ENCODE data around the gene C16orf74. TPM values are rescaled to one million over a fixed set of nuclear protein-coding genes. Genes with fewer than 3 reads are reported as not detected.

The C16orf74 gene
- polyA plus RNA-seq, 3 donors, result 2.3 to 4.5 (median 4.0) TPM

GRCh38 chr16:85685251-85685650 is 65.6 kb downstream of the C16orf74 start:
- DNase-seq (ENCODE audit: extremely low read depth in 1 of 11, low read depth in 9 of 11, low spot score in 4 of 11), result no peak

DNA sequence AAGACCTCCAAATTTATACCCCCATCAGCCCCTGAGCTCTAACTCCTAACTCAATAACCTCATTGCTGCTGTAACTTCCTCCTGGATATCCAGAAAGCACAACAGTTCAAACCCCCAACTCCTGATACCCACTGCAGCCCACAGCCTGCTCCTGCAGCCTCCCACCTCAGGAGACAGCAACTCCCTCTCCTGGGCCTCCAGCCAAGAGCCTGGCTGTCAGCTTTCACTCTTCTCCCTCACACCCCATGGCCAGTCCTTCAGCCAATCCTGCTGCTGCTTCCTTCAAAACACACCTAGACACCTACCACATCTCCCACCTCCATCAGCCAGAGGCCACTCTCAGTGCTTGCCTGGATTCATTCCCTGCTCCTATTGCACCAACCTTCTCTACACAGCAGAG is 67.5 kb downstream of the C16orf74 start:
- no peak for DNase-seq (ENCODE audit: extremely low read depth in 1 of 11, low read depth in 9 of 11, low spot score in 4 of 11)

GRCh38 chr16:85682516-85682915 is 68.4 kb downstream of the C16orf74 start:
- no peak for DNase-seq (ENCODE audit: extremely low read depth in 1 of 11, low read depth in 9 of 11, low spot score in 4 of 11)

DNA sequence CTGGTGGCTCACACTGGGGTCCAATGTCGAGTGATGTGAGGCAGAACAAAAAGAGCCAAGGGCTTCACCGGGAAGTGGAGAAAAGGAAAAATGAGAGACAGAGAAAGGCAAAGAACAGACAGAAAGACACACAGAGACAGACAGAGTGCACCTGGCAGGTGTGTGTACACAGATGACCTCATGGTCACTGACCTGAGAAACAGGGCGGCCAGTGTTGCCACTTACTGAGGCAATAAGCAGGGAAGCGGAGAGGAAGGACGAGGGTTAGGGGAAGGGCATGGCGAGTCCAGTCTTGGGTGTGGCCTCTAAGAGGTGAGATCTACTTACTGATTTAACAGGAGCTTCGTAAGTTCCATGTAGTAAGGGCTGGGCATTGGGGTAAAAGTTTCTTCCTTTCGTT is 69.6 kb downstream of the C16orf74 start:
- no peak for DNase-seq (ENCODE audit: extremely low read depth in 1 of 11, low read depth in 9 of 11, low spot score in 4 of 11)

DNA sequence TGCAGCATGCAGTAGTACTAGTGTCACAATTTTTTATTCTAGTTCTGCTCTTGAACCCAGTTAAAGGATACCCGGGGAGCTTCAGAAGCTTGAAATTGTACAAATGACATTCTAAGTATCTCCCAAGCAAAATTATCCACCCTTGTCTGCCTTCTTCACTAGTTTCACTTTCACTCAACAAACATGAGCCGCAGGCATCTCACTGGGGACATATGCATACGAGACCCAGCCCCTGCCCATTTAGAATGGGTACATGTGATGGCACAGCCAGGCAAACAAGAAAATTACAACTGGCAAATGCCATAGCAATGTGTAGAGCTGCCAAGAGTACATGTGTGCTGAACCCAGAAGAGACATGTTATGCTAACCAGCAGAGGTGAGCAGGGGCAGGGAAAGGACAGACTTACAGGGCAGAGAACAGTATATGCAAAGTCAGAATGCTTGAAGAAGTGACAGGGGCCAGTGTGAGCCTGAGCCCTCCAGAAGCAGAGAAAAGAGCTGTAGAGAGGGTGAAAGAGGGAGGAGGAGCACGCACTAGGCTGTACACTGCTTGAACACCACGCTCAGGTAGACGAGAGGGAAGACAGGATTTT is 70.4 kb downstream of the C16orf74 start:
- no peak for DNase-seq (ENCODE audit: extremely low read depth in 1 of 11, low read depth in 9 of 11, low spot score in 4 of 11)

GRCh38 chr16:85679870-85680269 is 71.0 kb downstream of the C16orf74 start:
- no peak for DNase-seq (ENCODE audit: extremely low read depth in 1 of 11, low read depth in 9 of 11, low spot score in 4 of 11)

GRCh38 chr16:85678821-85679220 is 72.1 kb downstream of the C16orf74 start:
- DNase-seq (ENCODE audit: extremely low read depth in 1 of 11, low read depth in 9 of 11, low spot score in 4 of 11), result no peak

- no peak for DNase-seq (ENCODE audit: extremely low read depth in 1 of 11, low read depth in 9 of 11, low spot score in 4 of 11)
These were observed 72.9 kb downstream of the C16orf74 start for GRCh38 chr16:85678016-85678415.

DNA sequence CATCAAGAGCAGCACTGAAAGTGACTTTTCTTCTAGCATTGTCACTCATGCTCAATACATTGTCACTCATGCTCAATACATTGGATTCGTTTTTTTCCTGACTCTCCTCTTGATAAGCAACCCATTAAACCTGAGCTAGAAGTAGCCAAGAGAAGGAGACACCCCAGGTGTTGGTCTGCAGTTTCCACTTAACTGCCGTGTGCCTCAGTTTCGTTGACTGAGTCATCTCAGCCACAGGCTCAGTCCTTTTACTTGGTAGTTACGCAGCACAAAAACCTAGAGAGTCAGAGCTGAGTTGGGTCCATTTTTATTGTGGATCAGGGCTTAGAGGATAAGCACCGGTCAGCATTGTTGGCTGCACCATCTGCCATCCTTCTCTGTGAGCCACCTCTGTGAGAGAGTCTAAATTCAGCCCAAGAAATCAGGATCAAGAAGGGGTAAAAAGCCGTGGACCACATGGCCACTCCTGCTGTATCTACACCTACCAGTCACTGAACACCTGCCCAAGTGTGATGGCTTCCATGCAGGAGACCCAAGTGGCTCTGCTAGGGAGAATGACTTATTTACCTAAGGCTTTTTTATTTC is 73.4 kb downstream of the C16orf74 start:
- no peak for DNase-seq (ENCODE audit: extremely low read depth in 1 of 11, low read depth in 9 of 11, low spot score in 4 of 11)

DNA sequence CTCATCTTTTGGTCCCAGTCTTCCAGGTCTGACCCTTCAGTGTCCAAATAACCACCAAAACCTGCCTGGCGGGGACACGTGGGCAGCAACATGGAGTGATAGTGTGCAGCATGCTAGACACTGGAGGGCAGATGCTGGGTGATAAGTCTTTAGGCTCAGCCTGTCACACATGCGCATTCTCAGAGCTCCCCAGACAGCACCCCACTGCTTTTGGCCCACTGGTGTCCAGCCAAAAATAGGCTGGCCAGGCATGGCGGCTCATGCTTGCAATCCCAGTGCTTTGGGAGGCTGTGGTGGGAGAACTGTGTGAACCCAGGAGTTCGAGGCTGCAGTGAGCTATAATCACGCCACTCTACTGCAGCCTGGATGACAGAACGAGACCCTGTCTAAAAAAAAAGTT is 74.4 kb downstream of the C16orf74 start:
- no peak for DNase-seq (ENCODE audit: extremely low read depth in 1 of 11, low read depth in 9 of 11, low spot score in 4 of 11)

- no peak for DNase-seq (ENCODE audit: extremely low read depth in 1 of 11, low read depth in 9 of 11, low spot score in 4 of 11)
These were observed 75.5 kb downstream of the C16orf74 start for GRCh38 chr16:85675251-85675874.

DNA sequence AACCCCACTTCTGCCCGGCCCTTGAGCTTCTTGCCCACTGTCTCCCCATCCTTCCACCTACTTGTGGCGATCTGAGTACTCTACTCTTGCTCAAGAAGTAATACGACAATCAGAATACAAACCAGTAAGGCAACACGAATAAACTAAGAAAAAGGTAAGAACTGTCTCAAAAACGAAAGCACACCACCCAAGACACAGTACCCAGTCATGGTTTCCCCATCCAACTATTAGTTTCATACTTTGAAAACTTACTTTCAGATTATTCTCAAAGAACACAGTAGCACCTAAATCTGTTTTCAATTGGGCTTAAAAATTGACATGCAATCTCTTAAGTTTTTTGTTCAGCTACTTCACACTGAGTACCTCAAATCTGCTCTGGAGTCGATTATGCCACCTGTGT is 76.1 kb downstream of the C16orf74 start:
- no peak for DNase-seq (ENCODE audit: extremely low read depth in 1 of 11, low read depth in 9 of 11, low spot score in 4 of 11)

GRCh38 chr16:85674418-85674755 is 76.5 kb downstream of the C16orf74 start:
- DNase-seq (ENCODE audit: extremely low read depth in 1 of 11, low read depth in 9 of 11, low spot score in 4 of 11), result no peak

DNA sequence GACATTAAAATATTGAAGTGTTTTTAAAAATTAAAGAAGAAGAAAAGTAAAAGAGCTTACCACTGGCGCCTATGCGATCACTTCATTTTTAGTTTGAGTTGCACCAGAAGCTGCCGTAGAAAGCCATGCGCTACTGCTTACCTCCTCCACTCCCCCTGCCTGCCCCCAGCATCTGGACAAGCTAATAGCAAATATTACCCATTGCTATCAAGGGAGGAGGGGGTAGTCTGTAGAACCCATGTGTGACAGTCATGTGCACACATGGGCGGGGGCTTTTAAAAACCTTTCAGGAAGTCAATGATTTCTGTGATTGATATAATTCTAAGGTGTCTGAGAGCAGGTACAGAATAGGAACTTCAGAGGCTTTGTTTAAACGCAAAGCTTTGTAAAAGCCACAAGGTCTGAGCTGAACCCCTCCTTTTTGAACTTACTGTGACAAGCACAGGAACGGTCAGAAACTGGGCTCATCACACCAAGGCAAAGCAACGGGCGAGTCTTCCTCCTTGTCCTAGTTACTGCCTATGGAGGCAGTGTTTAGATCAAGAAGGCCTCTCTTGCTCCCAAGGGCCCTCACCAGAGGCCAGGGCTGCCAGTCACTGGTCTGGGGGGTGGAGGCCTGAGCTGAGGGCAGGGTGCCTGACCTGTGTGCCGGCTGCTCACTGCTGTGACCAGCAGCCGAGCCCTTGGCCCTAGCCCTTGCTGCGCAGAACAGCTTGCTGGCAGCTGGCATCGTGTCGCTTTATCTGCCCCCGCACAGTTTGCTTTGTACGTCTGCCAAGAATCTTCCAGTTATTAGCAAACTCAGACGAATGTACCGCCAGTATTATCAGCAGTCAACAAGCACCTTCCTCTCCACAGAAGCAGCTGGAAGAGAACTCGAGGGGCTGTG is 77.1 kb downstream of the C16orf74 start:
- DNase-seq (ENCODE audit: extremely low read depth in 1 of 11, low read depth in 9 of 11, low spot score in 4 of 11), result no peak

DNA sequence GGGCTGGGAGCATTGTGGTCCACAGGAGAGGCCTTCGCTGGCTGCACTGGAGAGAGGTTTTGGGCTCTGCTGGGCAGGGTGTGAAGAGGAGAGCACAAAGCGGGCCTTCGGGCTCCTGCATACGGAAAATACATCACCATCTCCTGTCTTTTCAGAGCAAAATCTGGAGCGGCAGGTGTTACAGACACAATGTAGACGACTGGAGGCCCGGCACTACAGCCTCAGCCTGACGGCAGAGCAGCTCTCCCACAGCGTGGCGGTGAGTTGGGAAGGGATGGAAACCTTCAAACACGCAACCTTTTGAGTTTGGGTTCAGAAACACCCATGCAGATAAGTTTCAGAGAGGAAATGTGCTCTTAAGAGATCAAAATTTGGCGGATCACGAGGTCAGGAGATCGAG is 80.1 kb downstream of the C16orf74 start:
- DNase-seq (ENCODE audit: extremely low read depth in 1 of 11, low read depth in 9 of 11, low spot score in 4 of 11), result no peak

GRCh38 chr16:85668676-85669424 is 82.0 kb downstream of the C16orf74 start:
- no peak for DNase-seq (ENCODE audit: extremely low read depth in 1 of 11, low read depth in 9 of 11, low spot score in 4 of 11)

DNA sequence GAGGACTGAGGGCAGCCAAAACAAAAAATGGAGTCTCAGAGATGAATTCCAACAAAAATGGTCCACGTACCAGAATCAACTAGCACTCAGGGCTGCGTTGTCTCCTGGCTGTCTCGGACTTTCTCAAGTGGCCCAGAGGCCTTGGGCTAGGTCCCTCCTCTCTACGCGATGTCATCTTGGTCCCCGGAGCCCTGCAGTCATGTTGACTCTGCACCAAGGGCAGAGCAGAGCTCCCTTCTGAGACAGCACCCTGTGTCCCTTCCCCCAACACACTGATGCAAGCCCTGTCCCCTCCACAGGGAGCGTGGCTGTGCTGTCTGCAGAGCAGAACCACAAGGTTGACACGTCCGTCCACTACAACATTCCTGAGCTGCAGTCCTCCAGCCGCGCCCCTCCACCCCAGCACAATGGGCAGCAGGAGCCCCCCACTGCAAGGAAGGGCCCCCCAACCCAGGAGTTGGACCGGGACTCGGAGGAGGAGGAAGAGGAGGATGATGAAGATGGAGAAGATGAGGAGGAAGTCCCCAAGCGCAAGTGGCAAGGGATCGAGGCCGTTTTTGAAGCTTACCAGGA is 83.0 kb downstream of the C16orf74 start:
- no peak for DNase-seq (ENCODE audit: extremely low read depth in 1 of 11, low read depth in 9 of 11, low spot score in 4 of 11)

DNA sequence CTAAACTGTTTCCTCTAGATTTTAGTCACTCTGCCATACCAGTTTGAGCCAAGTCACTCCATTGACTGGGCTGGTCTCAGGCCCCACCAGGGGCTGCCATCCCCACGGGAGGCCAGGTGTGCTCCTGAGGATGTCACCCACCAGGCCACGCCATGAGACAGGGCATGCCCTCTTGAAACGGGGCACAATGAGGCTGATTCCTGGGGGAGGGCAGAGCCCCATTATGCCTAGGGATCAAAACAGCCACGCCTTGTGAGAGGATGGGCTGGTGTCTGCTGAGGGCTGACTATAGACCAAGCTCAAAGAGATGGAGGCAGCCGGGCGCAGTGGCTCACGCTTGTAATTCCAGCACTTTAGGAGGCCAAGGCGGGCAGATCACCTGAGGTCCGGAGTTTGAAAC is 83.6 kb downstream of the C16orf74 start:
- no peak for DNase-seq (ENCODE audit: extremely low read depth in 1 of 11, low read depth in 9 of 11, low spot score in 4 of 11)

GRCh38 chr16:85665929-85666328 is 85.0 kb downstream of the C16orf74 start:
- DNase-seq (ENCODE audit: extremely low read depth in 1 of 11, low read depth in 9 of 11, low spot score in 4 of 11), result no peak
